IPS-18c (cell line): ENCODE data around the gene APPL1.
"Not testable (repeated sequence)": the region's sequence is repeated elsewhere in the genome, so short reads cannot be mapped to it uniquely, and the experiment has no call there.

Source experiments
- H3K4me3 ChIP-seq: 2 replicates; pipeline ENCODE4 v1.7.0; 2013; ENCODE audit warnings: low read depth, mild to moderate bottlenecking, low read length, moderate library complexity; ENCODE audit not compliant: insufficient read depth
- H3K9me3 ChIP-seq: one replicate; pipeline ENCODE4 v1.6.1; 2013; ENCODE audit warnings: mild to moderate bottlenecking, low read length, moderate library complexity; ENCODE audit not compliant: control insufficient read depth, insufficient read depth

APPL1 gene

GRCh38 chr3:57256844-57257243, 29.3 kb downstream of the APPL1 start:
- Histone ChIP-seq H3K4me3 (no peak overlapping the region), H3K9me3 (no peaks in the 10 kb centered on the region)

GRCh38 chr3:57257678-57258077, 30.1 kb downstream of the APPL1 start:
- no peak overlapping the region for H3K4me3 ChIP-seq
- no peaks in the 10 kb centered on the region for H3K9me3 ChIP-seq

GRCh38 chr3:57261119-57261518, 33.6 kb downstream of the APPL1 start:
- Histone ChIP-seq H3K9me3 (no peaks in the 10 kb centered on the region), H3K4me3 (no peak overlapping the region)

- no peaks in the 10 kb centered on the region for H3K9me3 ChIP-seq
- H3K4me3 ChIP-seq, result no peak overlapping the region
Measured at GRCh38 chr3:57261929-57262328, 34.4 kb downstream of the APPL1 start.

- no peaks in the 10 kb centered on the region for H3K9me3 ChIP-seq
- no peak overlapping the region for H3K4me3 ChIP-seq
Measured at GRCh38 chr3:57268416-57268815, 40.9 kb downstream of the APPL1 start.

- Histone ChIP-seq H3K4me3 (no peak overlapping the region), H3K9me3 (peaks cover 2% of the 10 kb centered on the region)
Measured at GRCh38 chr3:57274845-57275244, 47.3 kb downstream of the APPL1 start.

- no peak overlapping the region for H3K4me3 ChIP-seq
- H3K9me3 ChIP-seq, result peaks cover 2% of the 10 kb centered on the region
Measured at GRCh38 chr3:57275393-57275792, 47.9 kb downstream of the APPL1 start.

- no peak overlapping the region for H3K4me3 ChIP-seq
- peaks cover 2% of the 10 kb centered on the region for H3K9me3 ChIP-seq
Measured at GRCh38 chr3:57278237-57278636, 50.7 kb downstream of the APPL1 start.

GRCh38 chr3:57279685-57280084, 52.2 kb downstream of the APPL1 start:
- peaks cover 2% of the 10 kb centered on the region for H3K9me3 ChIP-seq
- H3K4me3 ChIP-seq, result no peak overlapping the region; the same call in 1 of the 2 replicates

- no peak overlapping the region for H3K4me3 ChIP-seq
Measured at GRCh38 chr3:57281715-57282114, 54.2 kb downstream of the APPL1 start.

GRCh38 chr3:57283334-57283733, 55.8 kb downstream of the APPL1 start:
- peaks cover 2% of the 10 kb centered on the region for H3K9me3 ChIP-seq
- no peak overlapping the region for H3K4me3 ChIP-seq

More at GRCh38 chr3:57281715-57282114, 54.2 kb downstream of the APPL1 start:
- peaks cover 2% of the 10 kb centered on the region for H3K9me3 ChIP-seq

- Histone ChIP-seq H3K4me3 (no peak overlapping the region), H3K9me3 (no peaks in the 10 kb centered on the region)
Measured at GRCh38 chr3:57287205-57287604, 59.7 kb downstream of the APPL1 start.

- no peaks in the 10 kb centered on the region for H3K9me3 ChIP-seq
- no peak overlapping the region for H3K4me3 ChIP-seq
Measured at GRCh38 chr3:57288403-57288802, 60.9 kb downstream of the APPL1 start.

- H3K4me3 ChIP-seq, result no peak within 1 kb of the TSS
- H3K9me3 ChIP-seq, result no peaks in the 10 kb centered on the region
Measured at GRCh38 chr3:57292159-57292896, 64.8 kb downstream of the APPL1 start, which contains the start of gene ASB14. ASB14 (minus strand) TSS chr3:57292685; CDS start chr3:57292033, 652 bp downstream.

- Histone ChIP-seq H3K9me3 (no peaks in the 10 kb centered on the region), H3K4me3 (no peak overlapping the region)
Measured at GRCh38 chr3:57292897-57293526, 65.5 kb downstream of the APPL1 start.

- no peak overlapping the region for H3K4me3 ChIP-seq
- H3K9me3 ChIP-seq, result no peaks in the 10 kb centered on the region
Measured at GRCh38 chr3:57298041-57298440, 70.5 kb downstream of the APPL1 start.

- not testable (repeated sequence) for H3K4me3 ChIP-seq, H3K9me3 ChIP-seq
Measured at GRCh38 chr3:57303520-57303919, 76.0 kb downstream of the APPL1 start.

GRCh38 chr3:57309769-57310360, 82.3 kb downstream of the APPL1 start:
- no peak overlapping the region for H3K4me3 ChIP-seq
- H3K9me3 ChIP-seq, result no peaks in the 10 kb centered on the region
